Hindlimb muscle (tissue), 1 donor: Measurements from ENCODE around the gene ACIN1. TPM values are rescaled to one million over a fixed set of nuclear protein-coding genes. Genes with fewer than 3 reads are reported as not detected.
"Not testable (repeated sequence)": the region's sequence is repeated elsewhere in the genome, so short reads cannot be mapped to it uniquely, and the experiment has no call there.

Experiments used
- DNase-seq: peaks from one replicate; pipeline ENCODE4 v3.0.0-alpha.2; 2013
- polyA plus RNA-seq: library from polyadenylated mRNA; unstranded; fragments of 120-200 nt; gene quantifications from one replicate; pipeline ENCODE4 v1.2.1, GENCODE V29; 2013; ENCODE audit not compliant: insufficient read length

Gene ACIN1
- polyA plus RNA-seq, 1 donor = 143 TPM

DNA sequence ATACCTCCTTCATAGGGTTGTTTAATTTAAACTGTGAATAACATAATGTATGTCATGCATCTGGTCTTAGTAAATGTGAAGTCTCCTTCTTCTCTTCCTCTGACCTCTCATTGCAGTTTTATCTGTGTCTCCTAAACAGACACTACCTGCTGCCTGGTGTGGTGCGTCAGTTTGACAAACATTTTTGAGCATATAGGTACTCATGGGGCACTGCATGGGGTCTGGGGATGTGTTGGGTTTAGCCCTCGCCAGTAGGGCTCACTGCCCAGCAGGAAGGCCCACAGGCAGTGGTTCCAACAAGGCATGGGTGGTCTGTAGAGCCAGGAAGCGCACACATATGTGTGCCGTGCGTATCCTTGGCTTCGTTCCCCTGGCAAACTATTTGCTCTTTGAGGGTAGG is 27.1 kb upstream of the ACIN1 start:
- DNase-seq = no peak

DNA sequence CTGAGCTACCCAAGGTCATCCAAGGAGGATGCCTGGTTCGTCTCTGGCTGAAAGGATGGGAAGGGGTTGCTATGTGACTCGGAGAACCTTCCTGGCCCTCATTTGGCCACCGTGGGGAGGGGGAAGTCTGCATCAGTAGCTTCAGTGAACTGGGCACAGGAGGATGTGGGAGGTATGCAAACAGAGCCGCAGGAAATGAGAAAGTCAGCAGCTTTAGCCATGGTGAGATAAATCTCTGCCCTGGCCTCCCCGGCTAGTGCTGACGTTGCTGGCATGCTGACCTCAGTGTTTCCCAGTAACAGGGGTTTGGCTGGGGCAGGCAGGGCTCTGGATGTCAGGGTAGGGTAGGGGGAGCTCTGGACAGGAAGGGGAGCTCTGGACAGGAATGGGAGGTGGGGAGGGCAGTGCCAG is 26.4 kb upstream of the ACIN1 start:
- DNase-seq = peak; percentile 26

DNA sequence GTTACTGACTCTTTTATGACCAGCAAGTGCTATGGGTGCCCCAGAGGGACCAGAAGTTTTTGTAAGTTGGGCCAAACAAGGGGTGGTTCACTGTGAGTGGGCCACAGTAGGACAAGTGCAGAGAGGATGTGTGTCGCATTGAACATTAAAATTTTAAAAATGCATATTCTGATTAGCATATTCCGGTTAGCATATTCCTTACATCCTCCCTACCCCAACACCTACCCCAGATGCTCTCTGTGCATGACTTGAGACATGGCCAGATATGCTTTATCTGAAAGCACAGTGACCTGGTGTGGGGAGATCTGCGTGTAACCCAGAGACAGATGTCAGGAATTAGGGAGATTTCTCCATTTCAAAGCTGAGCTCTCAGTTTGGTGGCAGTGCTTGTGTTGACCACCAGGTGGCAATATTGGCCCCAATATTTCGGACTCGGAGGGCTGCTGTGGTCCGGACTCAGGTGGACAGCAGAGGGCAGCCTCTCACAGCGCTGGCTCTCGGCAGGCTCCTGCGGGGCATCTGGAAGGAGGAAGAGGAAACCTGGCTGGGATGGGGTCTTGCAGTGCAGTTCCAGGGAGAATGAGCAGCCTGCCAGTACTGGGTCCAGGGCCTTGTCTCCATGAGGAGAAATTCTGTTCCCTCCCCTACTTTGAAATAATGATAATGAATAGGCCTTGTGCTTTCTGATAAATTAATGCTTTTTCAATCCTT is 25.8 kb upstream of the ACIN1 start:
- DNase-seq = peak; percentile 89

DNA sequence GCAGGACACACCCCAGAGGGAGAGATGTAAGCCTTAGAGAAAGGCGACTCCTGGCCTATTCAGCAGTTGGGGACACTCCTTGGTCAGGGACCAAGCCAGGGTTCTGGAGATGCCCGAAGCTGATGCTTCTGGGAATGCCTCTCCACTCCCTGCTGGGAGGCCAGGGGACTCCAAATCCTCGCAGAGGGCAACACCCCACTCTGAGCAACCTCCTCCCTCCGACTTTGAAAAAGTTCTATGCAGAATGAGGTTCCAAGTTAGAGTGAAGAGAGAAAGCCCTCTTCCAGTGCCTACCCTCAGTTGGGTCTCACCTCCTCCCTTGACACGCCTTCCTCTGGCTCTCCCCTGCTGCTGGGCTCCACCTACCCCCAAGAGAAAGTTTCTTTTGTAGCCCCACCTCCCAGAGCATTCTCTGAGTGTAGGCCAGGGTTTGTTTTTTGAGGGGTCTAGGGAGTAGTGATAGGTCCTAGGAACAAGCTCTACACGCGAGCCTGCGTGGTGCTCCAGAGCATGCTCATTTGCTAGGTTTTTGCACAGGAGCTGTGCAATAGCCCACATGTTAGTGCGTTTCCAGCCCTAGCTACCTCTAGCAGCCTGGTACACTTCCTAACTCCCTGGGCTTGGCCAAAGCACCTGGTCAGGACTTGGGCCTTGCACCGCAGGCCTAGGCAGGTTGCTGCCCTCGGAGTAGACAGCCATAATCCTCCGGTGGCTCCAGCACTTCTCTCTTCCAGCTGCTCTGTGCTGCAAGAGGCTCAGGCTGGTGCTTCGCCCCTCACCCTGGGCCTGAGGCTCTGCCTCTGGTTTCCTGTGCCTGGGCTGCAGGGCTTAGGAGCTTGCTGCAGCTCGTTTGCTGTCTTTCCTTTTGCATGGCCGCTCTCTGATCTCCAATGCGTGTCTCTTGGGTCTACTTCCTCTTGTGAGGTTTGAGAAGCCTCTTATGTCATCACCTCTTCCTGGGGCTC is 24.7 kb upstream of the ACIN1 start:
- DNase-seq = no peak

DNA sequence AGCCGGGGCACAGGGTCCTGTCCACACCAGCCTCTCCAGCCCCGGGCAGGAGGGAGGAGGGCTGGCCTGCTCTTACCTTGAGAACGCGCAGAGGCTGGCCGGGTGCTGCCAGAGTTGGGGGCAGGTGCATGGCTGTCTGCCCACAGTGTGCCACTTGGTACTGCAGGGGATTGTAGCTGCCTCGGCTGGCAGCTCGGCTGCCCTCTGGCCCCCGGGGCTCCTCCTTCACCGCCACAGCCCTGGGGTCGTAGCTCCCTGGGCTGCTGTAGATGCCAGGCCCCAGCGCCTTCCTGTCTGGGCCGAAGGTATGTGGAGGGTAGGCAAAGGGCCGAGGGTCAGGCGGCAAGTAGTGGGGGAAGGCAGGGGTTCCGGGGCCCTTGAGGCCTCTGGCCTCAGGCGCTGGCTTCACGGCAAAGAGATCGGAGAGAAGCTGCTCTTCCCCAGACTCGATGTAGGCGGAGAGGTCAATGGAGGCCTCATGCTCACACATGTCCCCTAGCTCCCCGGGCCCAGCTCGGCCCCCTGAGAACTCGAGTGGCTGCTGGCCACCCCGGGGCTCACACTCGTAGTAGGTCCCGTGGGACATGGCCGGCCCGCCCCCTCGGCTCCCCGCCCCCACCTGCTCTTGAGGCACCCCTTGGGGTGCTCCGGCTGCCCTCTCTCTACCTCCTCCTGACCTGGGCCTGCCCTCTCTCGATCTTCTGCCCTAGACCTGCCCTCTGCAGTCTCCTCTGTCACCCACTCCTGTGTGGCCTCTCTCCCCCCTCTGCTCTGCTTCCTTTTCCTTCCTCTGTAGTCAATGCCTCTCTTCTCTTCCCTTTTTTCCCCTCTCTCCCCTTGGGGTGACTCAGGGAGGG is 23.8 kb upstream of the ACIN1 start, which contains the start of gene CEBPE:
CEBPE (minus strand) TSS at position 750 of the 857 bp plus-strand sequence; CDS start at position 586, 164 bp downstream.
- no peak for DNase-seq

DNA sequence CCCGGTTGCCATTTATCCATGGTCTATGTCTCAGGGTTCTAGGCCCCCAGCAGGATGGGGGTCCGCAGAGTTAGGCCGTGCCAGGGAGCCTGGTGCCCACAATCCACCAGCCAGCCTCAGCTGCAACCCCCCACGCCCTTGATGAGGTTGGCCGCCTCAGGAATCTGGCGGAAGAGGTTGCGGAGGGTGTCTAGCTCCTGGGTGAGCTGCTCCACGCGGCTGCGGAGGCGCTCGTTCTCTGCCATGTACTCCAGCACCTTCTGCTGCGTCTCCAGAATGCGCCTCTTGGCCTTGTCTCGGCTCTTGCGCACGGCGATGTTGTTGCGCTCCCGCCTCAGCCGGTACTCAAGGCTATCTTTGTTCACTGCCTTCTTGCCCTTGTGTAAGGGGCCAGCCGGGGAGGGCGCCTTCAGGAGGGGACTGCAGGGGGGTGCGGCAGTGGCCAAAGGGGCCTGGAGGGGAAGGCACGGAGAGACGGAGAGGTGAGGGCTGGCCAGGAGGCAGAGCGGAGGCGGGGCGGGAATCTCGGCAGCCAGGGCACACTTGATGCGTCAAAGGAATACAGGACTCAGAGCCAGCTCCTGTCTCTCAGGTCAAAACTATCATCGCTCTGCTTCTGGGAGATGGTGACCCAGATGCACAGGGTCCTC is 22.6 kb upstream of the ACIN1 start:
- no peak for DNase-seq

DNA sequence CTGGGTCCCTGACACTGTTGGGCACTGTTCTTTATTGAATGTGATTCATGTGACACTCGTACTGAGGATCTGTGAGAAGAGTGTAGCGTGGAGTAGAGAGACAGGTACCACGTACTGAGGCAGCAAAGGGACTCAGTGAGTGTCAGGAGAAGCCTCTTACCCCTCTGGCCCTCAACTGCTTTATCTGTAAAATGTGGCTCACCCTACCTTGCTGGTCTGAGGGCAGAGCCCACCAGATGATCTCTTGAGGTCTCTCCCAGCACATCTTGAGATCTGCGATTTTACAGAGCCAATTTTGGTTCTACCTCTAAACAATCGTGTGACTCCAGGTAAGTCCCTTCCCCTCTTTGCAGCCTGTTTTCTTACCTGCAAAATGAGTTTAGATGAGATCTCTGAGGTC is 21.0 kb upstream of the ACIN1 start:
- DNase-seq = no peak

DNA sequence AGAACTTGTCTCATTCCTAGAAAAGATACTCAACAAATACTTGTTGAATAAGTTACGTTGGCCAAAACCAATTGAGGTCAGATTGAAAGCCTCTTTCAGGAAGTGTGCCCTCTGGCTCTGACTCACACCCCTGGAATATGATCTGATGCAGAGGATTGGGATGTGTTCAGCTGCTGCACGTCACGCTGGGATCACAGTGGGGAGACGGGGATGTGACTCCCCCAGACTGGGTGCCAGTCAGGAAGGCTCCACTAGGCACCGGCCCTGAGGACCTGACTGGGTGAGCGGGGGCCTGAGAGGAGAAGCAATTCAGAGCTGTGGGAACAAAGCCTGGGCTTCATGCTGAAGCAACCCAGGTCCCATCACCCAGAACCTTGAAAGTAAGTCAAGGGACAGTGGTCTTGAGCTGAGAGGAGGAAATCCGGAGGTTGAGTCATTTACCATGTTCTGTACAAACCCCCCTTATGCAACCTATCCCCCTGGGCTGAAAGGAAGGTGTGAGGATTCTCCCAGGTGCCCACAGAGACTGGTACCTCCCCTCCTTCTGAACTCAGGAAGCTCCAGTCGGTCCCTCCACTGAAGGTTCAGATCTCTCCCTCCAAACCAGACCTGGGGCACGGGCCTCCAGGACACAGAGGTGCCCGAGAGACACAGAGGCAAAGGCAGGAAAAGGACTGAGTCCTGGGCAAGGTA is 20.2 kb upstream of the ACIN1 start:
- no peak for DNase-seq

DNA sequence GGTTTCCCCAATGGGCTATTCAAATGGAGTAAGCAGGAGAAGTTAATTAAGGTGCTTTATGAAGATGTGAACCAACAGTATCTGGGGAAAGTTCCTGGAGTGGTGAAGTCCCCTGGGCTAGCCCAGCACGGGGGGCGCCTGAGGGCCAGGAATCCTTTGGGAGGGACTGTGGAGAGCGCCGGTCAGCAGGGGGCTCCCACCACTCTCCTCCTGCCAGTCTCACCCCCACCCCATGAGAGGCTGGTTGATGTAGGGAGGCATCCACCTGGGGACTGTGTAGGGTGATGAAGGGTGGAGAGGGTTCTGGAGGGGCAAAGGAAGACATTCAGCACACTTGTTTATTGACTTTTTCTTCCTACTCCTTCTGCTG is 19.7 kb upstream of the ACIN1 start:
- no peak for DNase-seq

DNA sequence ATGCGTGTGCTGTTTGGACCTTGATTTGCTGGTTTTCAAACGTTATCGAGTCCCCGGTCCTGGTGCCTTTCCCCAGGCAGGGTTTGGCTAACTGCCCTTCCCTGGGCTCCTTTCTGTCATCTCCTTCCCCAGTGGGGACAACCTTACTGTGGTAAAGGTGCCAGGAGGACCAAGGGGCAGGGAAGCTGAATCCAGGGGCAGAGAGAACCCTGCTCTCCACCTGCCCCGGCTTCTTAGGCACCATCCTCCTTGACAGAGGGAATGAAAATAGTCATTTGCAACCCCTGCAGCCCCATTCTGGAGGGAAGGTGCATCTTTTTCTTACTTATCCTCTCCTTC is 19.2 kb upstream of the ACIN1 start:
- no peak for DNase-seq

DNA sequence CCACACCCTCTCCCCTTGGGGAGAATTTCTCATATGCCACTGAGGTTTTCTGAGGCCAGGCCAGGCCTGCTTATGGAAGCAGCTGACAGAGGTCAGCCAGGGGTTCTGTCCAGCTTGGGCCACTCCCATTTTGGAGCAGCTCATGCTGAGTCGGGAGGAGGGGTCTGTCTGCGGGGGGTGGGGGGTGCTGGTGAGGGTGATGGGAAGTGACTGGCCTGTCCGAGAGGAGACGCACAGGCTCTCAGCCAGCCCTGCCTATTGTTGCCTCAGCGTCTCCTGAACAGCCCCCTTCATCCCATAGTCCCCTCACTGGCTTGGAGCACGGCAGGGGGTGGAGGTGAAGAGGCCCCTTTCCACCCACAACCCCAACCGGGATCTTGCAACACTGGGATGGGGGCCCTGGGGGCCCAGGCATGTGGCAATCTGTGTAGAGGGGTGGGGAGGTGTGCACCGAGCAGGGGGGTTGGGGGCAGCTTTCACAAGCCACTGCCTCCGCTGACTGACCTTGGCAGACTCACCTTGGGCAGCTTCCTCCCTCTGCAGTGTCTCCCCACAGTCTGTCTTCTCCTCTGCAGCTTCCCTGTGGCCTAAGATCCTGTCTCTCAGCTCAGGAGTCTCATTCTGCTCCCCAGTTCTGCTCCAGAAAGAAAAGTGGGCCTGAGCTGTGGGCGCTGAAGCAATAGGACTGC is 18.6 kb upstream of the ACIN1 start:
- peak; percentile 34 for DNase-seq

DNA sequence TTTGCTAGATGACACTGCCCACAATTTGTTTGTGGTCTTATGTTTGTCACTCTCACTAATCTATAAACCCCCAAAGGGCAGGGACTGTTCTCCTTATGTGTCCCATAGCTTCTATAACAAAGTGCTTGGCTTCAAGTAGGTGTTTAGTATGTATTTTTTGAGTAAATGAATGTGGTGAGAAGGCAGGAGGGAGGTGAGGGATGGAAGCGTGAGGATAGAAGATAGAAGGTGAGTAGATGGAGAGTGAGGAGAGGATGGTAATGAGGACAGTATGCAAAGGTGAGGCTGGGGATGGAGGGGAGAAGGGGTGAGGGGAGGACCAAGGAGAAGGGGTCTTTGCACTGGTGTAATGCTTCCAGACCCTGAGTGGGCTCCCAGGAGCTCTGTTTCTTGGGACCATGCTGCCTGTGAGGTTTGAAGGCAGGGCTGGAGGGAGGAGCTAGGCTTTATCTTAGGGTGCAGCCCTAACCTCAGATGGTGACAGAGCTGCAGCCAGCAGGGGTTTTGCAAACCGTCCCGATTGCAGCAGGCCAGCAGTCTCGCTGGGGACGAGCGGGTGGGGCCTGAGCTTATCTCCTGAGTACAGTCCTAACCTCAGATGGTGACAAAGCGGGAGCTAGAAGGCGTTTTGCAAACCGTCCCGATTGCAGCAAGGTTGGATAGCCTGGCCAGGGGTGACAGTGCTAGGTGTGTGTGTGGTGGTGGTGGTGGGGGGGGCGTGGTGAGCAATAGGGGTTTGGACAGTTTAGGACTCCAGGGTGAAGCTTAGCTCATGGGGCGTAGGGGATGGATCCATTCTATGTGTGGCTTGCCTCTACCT is 17.6 kb upstream of the ACIN1 start:
- no peak for DNase-seq

DNA sequence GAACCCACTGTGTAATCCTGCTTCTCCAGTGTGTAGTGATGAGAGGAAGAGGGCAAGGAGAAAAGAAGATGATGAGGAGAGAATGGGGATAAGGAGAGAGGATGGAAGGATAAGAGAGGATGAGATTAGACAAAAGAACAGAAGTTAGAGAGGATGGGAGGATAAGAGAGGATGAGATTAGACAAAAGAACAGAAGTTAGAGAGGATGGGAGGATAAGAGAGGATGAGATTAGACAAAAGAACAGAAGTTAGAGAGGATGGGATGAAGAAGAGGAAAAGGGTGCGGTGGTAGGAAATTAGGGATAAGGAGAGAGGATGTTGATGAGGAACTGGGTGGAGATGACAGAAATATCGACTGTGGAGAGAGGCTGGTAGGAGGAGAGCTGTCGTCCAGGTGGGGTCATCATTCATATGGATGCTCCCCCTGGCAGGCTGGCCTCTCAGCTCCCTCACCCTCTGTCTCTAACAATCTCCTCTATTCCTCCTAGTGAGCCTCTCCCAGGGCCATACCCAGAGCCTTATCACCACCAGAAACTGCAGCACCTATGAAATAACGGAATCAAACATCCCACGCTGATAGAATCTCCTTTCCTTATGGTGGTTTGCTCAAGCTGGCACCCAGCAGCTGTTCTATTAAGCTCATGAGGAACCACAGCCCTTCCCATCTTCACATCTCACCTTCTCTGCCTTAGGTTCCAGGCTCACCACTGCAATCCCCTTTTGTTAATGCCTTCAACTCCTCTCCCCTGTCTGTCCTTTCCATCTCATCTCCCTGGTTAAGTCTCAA is 15.8 kb upstream of the ACIN1 start:
- no peak for DNase-seq

DNA sequence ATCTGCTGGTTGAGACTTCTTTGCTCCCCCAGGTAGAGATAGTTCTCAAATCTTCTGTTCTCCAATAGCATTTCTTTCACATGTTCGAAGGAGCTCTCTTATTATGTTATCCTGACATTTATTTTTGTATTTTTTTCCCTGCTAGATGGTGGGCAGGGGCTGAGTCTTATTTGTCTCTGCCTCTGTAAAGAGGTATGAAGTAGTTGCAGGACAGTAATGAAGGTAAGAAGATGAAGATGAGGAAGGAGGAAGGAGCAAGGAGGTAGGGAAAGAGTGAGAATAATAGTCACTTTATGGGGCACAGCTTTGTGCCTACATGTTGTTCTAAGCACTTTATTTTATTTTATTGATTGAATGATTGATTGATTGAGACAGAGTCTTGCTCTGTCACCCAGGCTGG is 14.8 kb upstream of the ACIN1 start:
- DNase-seq = no peak

DNA sequence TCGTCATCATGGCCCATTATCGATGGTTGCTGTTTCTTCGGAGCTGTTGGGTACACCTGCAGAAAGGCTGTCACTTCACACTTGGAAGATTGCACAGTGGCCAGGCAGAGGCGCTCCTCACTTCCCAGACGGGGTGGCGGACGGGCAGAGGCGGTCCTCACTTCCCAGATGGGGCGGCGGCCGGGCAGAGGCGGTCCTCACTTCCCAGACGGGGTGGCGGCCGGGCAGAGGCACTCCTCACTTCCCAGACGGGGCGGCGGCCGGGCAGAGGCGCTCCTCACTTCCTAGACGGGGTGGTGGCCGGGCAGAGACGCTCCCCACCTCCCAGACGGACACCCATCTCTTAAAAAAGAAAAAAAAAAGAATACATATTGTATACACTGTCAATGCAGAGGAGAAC is 13.2 kb upstream of the ACIN1 start:
- not testable (repeated sequence) for DNase-seq

DNA sequence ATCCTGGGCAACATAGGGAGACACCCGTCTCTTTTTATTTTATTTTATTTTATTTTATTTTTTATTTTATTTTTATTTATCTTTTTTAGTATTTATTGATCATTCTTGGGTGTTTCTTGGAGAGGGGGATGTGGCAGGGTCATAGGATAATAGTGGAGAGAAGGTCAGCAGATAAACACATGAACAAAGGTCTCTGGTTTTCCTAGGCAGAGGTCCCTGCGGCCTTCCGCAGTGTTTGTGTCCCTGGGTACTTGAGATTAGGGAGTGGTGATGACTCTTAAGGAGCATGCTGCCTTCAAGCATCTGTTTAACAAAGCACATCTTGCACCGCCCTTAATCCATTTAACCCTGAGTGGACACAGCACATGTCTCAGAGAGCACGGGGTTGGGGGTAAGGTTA is 12.7 kb upstream of the ACIN1 start:
- not testable (repeated sequence) for DNase-seq

DNA sequence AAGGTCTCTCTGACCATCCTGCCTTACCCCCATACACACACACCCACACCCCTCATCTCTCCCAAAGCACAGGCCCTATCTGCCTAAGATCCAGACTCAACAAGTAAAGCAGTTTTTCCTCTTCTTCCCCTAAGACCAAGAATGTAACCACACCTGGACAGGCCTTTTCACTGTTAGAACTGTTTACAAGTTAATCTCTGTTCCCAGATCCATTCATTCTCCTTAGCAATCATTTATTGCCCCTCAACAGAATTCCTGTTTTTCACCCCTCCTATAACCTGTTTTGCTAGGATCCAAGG is 11.8 kb upstream of the ACIN1 start:
- no peak for DNase-seq

DNA sequence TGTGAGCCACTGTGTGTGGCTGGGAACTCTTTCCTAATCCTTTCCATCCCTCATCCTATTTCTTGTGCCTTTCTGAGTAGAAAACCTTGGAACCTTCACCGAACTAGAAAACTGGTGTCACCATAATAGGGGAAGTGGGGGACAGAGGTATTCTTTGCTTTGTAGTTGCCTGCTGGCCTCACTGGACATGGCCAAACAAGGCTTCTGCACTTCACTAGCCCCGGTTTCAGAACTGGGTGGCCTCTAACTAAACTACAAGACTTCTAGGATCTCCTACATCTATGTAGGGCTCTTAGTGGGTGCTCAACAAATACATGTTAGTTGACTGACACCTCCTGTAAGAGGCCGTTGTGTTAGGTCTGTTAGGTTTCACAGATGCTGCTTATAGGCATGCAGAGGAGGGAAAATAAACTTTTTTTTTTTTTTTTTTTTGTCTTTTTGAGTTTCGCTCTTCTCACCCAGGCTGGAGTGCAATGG is 10.4 kb upstream of the ACIN1 start:
- no peak for DNase-seq

DNA sequence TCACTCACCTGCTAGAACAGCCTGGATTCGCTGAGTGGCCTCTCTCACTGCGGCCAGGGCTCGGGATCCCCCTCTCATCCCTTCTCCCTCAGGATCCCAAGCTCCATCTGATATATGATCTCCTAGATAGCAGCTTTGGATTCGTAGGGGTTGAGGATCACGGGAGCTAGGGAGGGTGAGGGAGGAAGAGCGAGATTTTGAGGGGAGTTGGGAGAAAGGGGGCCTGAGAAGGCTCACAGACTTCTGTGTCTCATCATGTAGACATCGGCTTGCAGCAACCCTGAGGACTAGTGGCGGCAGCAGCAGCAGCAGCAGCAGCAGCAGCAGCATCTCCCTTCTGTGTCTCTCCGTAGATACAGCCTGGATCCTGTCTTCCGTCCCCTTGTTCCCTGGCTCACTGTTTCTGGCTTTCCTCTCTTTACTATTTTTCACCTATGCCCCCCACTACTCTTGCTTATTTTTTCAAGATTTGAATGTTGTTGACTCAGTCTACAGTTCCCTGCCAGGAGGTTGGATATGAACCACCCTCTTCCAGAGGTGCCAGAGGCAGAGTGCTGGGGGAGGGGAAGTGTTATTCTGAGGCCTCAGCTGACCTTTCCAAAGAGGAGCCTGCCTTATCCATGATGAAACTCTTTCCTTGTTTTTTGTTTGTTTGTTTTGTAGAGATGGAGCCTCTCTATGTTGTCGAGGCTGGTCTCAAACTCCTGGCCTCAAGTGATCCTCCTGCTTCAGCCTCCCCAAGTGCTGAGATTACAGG is 9.8 kb upstream of the ACIN1 start, which contains the start of gene CIROP:
CIROP (minus strand) TSS at position 399 of the 757 bp plus-strand sequence; CDS start at position 330, 69 bp downstream.
- no peak for DNase-seq
